HG03039 (cell line): ENCODE data around the gene GJD3.

Source experiments
- ATAC-seq: cut with Tn5 transposase; IDR thresholded peaks from one replicate; pipeline ENCODE4 v1.9.1; 2021; ENCODE audit warnings: mild to moderate bottlenecking, moderate library complexity; ENCODE audit not compliant: unreplicated experiment

The GJD3 gene

DNA sequence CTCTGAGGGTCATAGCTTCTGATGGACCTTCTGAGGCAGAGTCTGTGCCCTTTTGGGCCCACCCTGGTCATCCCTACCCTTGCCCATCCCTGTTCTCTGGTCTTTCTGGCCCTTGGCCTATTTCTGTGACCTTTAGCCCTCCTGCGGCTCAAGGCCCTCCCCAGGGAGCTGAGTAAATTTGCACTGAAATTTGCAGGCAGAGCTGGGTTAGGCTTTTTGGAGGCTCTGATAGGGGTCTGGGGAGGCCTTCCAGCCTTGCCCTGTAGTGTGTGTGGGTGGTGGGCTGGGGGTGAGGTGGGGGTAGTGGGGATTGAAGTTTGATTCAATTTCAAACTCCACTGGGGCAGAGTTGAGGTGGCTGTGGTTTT is 37.7 kb downstream of the GJD3 start:
- no peak for ATAC-seq

DNA sequence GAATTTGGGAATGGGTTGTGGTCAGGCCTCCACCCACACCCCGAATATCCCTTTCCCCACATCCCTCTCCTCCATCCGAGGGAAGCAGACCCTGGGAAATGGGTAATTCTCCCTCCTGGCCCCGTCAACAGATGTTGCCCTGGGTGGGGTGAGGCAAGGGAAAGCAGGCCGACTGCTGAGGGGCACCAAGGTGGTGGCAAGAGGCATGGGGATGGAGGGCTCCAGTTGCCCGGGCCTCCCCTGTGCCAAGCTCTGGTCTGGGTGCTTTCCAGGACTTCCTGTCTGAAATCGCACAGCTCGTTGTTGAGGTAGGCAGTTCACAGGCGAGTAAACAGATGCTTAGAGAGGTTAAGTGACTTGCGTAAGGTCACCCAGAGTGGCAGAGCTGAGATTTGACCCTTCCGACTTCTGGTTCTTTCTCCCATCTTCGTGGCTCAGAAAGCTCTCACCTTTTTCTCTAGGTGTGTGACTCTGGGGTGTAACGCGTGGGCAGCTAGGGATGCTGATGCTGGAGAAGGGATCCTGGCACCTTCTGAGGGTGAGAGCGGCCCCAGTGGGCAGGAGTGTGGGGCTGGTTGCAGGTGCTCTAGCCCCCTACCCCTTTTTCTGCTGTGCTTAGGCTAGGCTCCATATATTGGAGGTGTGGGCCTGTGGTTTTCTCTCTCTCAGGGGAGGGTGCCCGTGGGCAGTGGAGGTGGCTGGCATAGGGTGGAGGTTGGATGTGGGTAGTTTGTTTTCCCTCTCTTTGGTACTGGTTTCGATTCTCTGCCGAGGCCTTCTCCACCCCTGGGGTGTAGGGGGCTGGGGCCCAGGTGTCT is 38.3 kb downstream of the GJD3 start:
- ATAC-seq: no peak

DNA sequence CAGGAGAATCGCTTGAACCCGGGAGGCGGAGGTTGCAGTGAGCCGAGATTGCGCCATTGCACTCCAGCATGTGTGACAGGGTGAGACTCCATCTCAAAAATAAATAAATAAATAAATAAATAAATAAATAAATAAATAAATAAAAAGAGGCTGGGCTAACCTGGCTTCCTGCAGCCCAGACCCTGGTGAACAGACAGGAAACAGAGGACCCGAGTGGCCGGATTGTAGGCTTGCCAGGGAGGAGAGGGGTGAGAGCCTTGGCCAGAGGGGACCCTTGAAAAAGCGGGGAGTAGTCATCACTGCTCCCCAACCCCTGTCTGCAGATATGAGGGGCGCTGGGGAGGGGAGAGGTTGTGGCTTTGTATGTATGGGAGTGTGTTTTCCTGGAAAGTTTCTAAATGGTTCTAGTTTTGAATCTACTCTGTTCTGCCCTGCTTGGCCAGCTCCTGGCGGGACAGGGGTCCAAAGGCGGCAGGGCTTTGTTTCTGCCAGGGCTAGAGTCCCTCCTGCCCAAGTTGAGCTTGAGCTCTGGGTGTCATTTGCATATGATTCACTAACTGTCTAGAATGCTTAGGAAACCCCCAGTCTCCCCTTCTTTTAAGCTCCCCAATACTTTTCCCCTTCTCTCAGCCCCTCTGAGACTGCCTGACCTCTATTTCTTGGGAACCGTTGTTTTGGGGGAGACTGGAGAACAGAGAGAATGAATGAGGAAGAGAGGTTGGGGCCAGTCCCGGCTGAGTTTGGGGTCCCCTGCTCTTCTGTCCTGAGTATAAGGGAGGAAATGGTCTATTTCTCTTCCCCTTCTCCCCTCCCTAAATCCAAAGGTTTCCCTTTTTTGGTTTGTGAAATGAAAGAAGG is 39.2 kb downstream of the GJD3 start:
- ATAC-seq: no peak

DNA sequence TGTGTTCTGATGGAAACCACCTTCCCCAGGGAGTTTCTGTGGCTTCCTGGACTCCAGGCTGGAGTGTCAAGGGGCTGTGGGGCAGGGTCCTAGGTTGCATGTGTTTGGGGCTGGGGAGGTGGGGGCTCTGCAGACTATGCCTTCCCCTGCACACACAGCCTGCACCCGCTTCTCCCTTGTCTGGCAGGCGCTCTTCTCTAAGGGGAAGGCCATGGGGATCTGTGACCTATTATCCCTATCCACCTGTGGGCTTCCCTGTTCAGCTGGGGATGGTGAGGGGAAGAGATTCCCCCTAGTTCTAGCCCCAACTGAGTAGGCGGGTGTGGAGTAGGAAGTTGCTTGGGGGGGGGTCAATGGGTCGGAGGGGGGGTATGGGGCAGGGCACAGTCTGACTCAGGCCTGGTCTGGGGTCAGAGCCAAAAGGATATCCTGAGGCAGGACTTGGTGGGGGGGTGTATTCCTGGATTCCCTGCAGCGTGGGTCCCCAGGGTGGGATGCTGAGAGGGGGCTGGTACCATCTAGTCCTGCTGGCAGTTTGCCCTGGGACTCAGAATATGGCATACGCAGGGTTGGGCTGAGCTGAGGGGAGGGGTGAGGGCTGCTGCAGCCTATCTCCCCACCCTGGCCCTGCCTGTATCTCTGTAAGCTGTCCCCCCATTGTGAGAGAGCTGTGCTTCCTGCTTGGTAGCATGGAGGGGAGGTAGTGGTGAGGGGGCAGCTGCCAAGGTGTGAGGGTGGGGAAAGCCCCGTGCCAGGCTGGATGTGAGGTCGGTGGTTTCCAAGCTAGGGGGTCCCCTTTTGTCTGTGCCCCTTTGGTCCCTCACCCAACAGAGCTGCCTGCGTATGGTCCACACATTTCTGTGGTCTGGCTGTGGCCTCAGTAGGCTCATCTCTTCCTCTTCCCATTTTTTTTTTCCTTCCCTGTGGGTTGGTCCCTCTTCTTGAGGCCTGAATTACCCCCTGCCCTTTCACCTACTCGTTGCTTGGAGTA is 40.9 kb downstream of the GJD3 start:
- no peak for ATAC-seq

DNA sequence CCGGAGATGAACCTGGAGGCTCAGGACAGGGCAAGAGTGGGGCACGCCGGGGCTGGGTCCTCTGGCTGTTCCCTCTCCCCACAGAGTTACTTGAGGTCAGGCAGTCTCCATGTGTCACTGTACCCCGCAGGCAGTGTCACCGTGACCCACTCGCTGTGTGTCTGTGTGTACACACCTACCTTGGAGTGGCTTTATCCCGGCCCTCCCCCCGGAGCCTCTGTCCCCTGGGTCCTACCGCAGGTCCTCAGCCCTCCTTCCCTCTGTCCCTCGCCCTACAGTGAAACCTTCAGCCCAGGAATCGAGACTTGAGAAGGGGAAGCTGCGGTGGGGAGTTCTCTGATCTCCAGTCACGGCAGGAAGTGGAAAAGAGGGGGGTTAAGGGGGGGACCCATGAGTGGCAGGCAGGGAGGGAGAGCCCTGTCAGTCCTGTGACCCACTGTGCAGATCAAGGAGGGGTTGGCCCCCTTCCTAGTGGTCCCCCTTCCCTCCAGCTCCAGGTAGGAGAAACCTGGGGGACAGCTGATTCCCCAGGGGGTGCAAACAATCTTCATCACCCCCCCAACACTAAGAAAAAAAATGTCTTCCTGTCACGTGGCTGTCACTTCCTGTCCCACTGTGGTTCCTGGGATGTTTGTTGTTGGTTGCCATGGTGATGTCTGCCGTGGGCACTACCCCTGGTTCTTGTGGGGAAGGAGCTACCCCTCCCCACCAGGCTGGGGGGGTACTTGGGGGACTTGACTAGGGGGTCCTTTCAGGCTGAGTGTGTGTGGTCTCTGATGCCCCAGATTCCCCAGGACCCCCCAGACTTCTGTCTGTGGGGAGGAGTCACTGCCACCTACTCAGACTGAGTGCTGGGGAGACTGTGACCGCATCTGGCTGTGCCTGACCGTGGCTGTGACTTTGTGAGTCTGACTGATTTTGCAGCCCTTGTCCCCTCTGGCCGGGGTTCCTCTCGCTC is 41.9 kb downstream of the GJD3 start:
- no peak for ATAC-seq

DNA sequence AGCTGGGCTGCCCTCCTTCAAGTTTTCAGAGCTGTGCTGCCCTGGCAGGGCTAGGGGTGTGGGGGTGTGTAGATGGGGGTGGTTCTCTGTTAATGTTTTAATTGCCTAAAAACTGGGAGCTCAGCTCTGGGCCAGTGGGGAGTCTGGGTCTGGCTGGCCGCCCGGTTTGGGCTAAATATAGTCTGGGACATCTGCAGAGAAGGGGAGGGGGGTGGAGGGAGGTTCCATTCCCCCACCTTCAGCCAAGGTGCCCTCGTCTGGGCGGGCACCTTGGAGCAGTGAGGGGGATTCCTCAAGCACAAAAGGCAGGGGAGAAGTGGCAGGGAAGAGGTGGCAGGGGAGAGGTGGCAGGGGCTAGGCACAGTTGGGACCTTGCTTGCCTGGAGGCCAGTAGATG is 42.6 kb downstream of the GJD3 start:
- ATAC-seq: no peak

DNA sequence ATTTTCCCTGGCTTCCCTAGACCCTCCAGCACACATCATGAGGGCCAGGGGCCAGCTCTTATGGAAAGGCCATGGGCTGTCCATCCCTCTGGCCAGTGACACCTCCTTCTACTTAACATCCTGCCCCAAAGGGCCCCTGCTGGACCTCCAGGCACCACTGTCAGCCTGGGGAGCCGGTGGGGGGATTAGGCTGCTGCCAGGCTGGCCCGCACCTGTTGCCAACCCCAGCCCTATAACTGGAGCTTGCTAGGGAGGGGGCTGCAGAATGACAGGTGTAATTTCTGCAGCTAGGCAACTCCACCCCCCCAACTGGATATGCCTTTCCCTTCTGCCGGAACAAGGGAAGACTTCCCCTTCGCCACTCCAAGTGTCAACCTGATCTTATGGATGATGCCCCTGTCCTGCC is 43.0 kb downstream of the GJD3 start:
- ATAC-seq: no peak

DNA sequence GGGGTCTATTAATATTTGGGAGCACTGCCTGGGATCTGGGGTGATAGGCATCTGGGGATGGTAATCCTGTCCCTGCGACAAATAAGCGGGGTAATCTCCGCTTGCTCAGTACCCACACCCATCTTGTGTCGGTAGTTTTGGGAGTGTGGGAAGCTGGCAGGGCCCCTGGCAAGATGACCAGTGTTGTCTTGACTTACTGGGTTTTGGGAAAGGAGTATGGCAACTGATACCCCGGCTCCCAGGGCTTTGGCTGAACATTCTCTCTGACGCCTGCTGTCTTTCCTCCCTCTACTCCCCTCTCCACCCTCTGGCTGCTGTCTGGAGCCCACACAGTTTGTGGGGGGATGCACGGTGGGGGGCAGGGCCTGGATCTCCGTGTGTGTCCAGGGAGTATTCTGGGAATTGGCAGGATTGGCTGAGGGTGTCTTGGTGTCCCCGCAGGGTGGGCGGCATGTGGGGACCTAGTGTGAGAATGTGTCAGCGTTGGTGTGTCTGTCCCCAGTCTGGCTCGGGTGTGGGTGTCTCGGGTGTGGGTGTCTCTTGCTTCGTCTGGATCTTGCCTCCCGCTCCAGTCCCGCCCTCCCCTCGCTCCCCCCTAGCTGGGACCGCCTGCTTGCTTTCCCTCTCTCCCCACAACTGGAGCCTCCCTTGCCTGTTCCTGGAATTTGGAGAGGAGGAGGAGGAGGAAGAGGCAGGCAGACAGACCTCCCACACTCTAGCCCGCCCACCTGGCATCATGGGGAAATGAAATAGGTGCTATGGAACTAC is 43.6 kb downstream of the GJD3 start:
- ATAC-seq: no peak

DNA sequence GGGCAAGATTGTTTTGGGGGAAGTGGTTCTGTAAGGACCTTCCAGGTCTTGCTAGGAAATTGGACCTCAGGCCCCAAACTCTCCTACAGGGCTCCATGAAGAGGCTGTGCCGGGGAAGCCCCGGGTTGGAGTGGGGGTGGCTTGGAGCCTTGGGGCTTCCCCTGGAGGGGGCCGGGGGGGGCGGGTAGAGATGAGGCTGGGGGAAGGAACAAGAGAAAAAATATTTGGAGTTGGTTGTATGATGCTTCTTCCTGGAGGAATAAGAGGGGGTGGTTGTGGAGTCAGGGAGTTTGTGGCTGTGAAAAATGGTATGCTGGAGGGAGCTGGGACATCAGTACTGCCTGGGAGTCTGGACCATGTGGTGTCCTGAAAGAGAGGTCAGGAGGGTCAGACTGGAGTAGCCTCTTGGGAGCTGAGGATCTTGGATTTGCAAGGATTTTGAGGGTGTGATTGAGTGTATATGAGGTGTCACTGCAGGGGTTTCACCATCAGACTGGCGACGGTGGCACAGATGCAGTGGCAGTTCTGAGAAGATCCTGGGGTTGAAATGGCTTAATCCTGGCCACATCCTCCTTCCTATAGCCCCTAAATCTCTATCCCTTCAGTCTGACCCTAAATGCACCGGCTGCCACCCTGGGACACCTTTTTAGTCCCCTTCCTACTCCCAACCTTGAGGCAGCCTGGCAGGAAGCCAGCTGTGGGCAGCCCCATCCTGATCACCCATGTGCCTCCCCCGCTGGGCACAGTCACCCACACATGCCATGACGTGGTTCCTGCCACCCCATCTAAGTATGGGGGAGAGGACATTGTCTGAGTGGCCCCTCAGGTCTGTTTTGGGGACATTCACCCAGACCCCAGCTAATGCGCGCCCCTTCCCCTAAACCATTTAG is 44.6 kb downstream of the GJD3 start:
- ATAC-seq: no peak

DNA sequence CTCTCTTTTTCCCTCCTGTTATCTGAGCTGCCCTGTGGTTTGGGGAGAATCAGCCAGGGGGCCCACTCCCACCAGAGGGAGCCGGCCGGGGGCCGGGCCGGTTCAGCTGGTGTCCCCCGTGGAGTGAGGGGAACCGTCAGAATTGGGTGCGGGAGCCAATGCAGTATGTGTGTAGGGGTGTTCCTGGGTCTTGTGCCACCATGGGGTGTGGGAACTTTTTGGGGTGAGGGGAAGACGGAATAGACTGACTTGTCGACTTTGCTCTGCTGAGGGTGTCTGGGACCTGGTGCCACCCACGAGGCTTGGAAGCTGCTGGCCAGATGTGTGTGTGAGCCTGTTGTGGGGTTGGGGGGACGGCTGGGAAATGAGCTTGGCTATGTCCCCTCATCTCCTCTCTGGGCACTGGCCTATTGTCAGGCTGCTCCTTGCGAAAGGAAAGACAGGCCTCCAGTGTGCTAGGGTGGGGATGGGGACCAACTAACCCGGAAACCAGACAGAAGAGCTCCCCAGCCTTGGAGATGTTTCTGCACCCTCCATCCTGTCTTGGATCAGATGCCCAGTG is 45.6 kb downstream of the GJD3 start:
- no peak for ATAC-seq

DNA sequence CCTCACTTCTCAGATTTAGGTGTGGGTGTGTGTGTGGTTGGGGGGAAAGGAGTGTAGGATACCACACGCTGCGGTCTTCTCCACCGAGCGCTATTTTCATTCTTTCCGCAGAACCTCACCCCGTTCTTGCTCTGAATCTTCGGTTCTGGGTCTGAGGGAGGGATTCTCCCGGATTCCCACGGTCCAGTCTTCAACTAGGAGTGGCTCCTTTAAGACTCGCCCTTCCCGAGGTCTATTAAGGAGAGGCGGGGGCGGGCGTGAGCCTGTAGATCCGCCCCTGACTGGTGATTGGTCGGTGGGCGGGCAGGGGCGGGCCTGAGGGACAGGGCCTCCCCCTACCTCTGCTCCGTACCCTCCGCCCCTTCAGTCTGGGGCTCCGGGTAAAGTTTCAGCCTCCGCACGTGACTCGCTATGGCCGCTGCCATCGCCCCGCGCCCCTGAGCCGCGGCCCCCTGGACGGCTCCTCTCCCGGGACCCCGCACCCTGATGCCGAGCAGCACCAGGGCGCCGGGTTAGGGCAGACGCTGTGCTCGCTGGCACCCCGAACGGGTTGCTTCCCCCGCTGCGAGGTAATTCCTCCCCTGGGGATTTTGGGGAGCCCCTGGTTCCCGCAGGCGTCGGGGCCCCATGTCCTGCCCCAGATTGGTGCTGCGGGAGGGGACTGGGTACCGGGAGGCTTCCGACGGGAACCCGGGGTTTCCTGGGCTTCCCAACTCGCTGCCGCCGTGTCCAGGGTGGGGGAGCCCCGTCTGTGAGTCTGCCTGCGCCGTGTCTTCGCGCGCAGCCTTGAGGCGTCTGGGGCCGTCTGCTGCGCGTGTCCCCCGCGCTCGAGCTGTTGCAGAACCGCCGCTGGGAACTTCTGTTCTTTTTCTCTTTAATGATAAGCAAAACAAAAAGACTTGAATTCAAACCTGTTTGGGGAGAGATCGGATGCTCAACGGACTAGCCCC is 46.4 kb downstream of the GJD3 start:
- ATAC-seq: peak; percentile 57

DNA sequence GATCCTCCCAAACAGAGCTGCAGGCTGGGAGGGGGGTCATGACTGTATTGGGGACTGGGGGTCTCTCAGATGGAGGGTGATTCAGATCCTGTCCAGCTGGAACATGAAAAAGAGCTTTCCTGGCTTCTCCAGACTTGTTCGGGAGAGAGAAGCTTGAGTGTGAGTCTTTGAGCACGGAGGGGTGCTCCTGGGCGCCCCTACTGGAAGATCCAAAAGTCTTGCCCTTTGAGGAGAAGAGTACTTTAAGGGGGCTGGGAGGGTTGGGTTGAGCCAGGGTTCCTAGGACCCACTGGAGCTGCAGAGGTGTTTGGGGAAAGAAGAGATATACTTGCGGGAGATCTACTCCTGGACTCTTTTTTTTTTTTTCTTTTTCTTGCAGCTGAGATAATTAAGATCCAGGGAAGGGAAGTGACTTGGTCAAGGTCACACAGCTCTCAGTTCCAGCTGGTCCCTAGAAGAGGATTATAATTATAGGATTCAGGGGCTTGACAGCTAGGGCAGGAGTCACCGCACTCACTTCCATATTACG is 47.1 kb downstream of the GJD3 start:
- ATAC-seq: no peak

DNA sequence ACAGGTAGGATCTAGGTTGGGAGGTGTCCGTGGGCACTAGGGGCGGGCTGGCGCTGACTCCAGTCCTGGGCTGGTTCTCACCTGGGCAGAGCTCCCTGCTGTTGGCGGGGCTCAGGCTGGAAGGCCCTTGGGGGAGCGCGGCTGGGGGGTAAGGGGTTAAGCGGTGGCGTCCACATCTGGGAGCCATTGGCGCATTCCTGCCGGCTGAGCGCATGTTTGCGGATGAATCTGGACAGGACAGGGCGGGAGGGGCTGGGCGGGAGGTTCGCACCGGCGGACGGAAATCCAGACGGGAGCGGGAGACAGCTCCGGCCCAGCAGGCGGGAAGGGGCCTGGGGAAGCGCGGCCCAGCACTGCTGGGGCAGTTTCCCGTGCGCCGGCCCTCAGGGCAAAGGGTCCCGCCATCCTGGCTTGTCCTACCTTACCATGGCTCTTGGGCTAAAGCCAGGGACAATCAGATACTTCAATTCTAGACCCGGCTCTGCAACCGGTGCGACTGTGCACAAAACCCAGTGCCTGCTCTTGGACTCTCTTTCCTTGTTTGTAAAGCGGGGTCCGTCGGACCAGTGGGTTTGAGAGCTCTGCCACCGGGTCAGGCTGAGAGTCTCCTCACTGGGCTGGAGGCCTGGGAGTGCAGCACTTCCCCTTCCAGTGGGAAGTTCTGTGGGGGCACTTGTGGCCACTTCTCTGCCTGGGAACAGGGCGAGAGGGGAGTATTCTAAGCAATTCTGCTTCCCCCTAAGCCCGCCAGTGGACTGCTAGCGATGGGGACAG is 47.8 kb downstream of the GJD3 start:
- no peak for ATAC-seq

DNA sequence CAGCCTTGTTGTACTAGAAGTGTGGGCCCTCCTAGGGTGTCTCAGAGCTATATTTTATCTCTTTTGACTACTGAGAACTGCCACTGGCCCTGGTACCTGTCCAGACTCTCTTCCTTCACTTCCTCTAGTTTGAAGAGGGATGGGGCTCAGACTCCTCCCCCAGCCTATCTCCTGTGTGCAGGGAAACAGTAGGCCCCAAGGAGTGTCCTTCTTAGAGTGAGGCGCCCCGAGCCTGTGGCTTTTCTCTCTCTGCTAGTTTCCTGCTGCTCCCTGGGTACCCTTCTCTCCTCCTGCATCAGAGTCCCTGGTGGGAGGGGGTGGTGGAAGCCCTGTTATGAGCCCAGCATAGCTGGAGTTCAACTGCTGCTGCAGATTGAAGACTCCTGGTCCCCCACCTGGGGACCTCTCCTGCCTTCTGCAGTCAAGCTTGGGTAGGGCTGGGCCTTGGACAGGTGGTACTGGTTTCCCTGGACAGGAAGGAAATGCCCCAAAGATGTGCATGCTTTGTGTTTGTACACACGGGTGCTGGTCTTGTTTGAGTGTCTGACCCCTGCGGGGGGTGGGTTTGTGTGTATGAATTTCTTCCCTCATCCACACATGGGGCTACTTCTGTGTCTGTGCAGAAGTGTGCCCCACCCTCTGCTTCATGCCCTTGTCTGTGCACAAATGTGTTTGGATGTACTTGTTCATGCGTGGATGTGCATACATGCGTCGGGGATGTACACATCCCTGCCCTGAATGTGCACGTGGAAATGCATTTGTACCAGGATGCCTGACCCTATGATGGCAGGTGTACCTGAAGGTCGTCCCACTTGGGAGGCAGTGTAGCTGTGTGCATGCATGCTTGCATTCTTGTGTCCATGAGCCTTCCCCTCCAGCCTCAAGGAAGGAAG is 48.6 kb downstream of the GJD3 start:
- no peak for ATAC-seq

DNA sequence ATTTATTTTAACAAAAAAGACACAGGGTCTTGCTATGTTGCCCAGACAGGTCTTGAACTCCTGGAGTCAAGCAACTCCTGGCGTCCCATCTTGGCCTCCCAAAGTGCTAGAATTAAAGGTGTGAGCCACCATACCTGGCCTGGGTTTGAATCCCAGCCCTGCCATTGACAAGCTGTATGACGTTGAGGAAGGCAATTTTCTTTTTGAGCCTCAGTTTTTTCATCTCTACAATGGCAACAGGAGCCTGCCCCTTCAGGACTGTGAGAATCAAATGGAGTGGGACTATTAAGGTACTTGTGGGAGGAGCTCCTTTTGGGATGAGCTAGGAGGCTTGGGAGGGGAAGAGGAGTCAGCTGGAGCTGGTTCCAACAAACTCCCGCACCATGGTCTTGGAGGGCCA is 49.3 kb downstream of the GJD3 start:
- no peak for ATAC-seq
